GM19467 (cell line): Measurements from ENCODE around the gene DMGDH.

Experiments
- ATAC-seq: cut with Tn5 transposase; IDR thresholded peaks from one replicate; pipeline ENCODE4 v1.9.1; 2021; ENCODE audit warnings: mild to moderate bottlenecking, moderate library complexity; ENCODE audit not compliant: unreplicated experiment

Gene DMGDH

GRCh38 chr5:79069488-79070349 lies at the start of gene DMGDH, which contains the start of gene BHMT2:
DMGDH (minus strand) TSS chr5:79069674; CDS start chr5:79069620, 54 bp downstream.
BHMT2 (plus strand) TSS chr5:79069767; CDS start chr5:79069783, 16 bp downstream.
- no peak for ATAC-seq

- ATAC-seq: no peak
These were observed 43.2 kb upstream of the DMGDH start for GRCh38 chr5:79112703-79113058.

- ATAC-seq: no peak
These were observed 42.7 kb upstream of the DMGDH start for GRCh38 chr5:79111960-79112702.

- ATAC-seq: no peak
These were observed 42.0 kb upstream of the DMGDH start, which contains the start of gene BHMT for GRCh38 chr5:79111387-79111959. BHMT (plus strand) TSS chr5:79111809; CDS start chr5:79111886, 77 bp downstream.

- ATAC-seq: no peak
These were observed 40.3 kb upstream of the DMGDH start for GRCh38 chr5:79109527-79110492.

GRCh38 chr5:79108792-79109191 lies 39.3 kb upstream of the DMGDH start:
- ATAC-seq: no peak

GRCh38 chr5:79108086-79108485 lies 38.6 kb upstream of the DMGDH start:
- no peak for ATAC-seq

GRCh38 chr5:79107020-79107796 lies 37.7 kb upstream of the DMGDH start:
- ATAC-seq: no peak

- no peak for ATAC-seq
These were observed 36.4 kb upstream of the DMGDH start for GRCh38 chr5:79105868-79106267.

GRCh38 chr5:79093762-79094161 lies 24.3 kb upstream of the DMGDH start:
- no peak for ATAC-seq

GRCh38 chr5:79091064-79091463 lies 21.6 kb upstream of the DMGDH start:
- ATAC-seq: no peak

- ATAC-seq: no peak
These were observed 19.0 kb upstream of the DMGDH start for GRCh38 chr5:79088507-79088906.

- no peak for ATAC-seq
These were observed 16.6 kb upstream of the DMGDH start for GRCh38 chr5:79086116-79086515.

- no peak for ATAC-seq
These were observed 12.3 kb upstream of the DMGDH start for GRCh38 chr5:79081779-79082178.

- ATAC-seq: no peak
These were observed 11.3 kb upstream of the DMGDH start for GRCh38 chr5:79080804-79081203.

- ATAC-seq: no peak
These were observed 8.3 kb upstream of the DMGDH start for GRCh38 chr5:79077680-79078365.

- ATAC-seq: no peak
These were observed 7.3 kb upstream of the DMGDH start for GRCh38 chr5:79076819-79077218.

- no peak for ATAC-seq
These were observed 6.4 kb upstream of the DMGDH start for GRCh38 chr5:79075646-79076426.
